ENCODE measurements around the gene MAP2K5.

MAP2K5 gene

GRCh38 chr15:67771189-67771800, 228.8 kb downstream of the MAP2K5 start:
- DNase-seq (ENCODE audit: extremely low read depth, low read depth), result no peak
- TF ChIP-seq CTCF (IDR thresholded peaks at IDR 0.05; ENCODE audit: low read depth, low read length, missing control alignments), result no peak
- no peak overlapping the region for H3K4me3 ChIP-seq (replicated peaks; ENCODE audit: low read depth, low read length)

GRCh38 chr15:67774626-67775025, 232.1 kb downstream of the MAP2K5 start:
- H3K4me3 ChIP-seq (replicated peaks; ENCODE audit: low read depth, low read length), result no peak overlapping the region
- no peak for DNase-seq (ENCODE audit: extremely low read depth, low read depth)
- no peak for TF ChIP-seq CTCF (IDR thresholded peaks at IDR 0.05; ENCODE audit: low read depth, low read length, missing control alignments)

GRCh38 chr15:67775250-67775649, 232.7 kb downstream of the MAP2K5 start:
- H3K4me3 ChIP-seq (replicated peaks; ENCODE audit: low read depth, low read length), result no peak overlapping the region
- TF ChIP-seq CTCF (IDR thresholded peaks at IDR 0.05; ENCODE audit: low read depth, low read length, missing control alignments), result no peak
- DNase-seq (ENCODE audit: extremely low read depth, low read depth), result no peak

GRCh38 chr15:67775998-67776397, 233.5 kb downstream of the MAP2K5 start:
- DNase-seq (ENCODE audit: extremely low read depth, low read depth), result no peak
- H3K4me3 ChIP-seq (replicated peaks; ENCODE audit: low read depth, low read length), result no peak overlapping the region
- TF ChIP-seq CTCF (IDR thresholded peaks at IDR 0.05; ENCODE audit: low read depth, low read length, missing control alignments), result no peak

GRCh38 chr15:67776600-67776999, 234.1 kb downstream of the MAP2K5 start:
- DNase-seq (ENCODE audit: extremely low read depth, low read depth), result no peak
- no peak for TF ChIP-seq CTCF (IDR thresholded peaks at IDR 0.05; ENCODE audit: low read depth, low read length, missing control alignments)
- H3K4me3 ChIP-seq (replicated peaks; ENCODE audit: low read depth, low read length), result no peak overlapping the region

- no peak for TF ChIP-seq CTCF (IDR thresholded peaks at IDR 0.05; ENCODE audit: low read depth, low read length, missing control alignments)
- DNase-seq (ENCODE audit: extremely low read depth, low read depth), result no peak
- no peak overlapping the region for H3K4me3 ChIP-seq (replicated peaks; ENCODE audit: low read depth, low read length)
Observed at GRCh38 chr15:67777071-67777470, 234.6 kb downstream of the MAP2K5 start.

- H3K4me3 ChIP-seq (replicated peaks; ENCODE audit: low read depth, low read length), result no peak overlapping the region
- no peak for TF ChIP-seq CTCF (IDR thresholded peaks at IDR 0.05; ENCODE audit: low read depth, low read length, missing control alignments)
- DNase-seq (ENCODE audit: extremely low read depth, low read depth), result no peak
Observed at GRCh38 chr15:67777773-67778172, 235.3 kb downstream of the MAP2K5 start.
